ENCODE data around the gene GSN. TPM values are rescaled to one million over a fixed set of nuclear protein-coding genes. Genes with fewer than 3 reads are reported as not detected.
A peak's percentile ranks its signal among the peaks of the same experiment; 100 is the strongest.

The GSN gene
- total RNA-seq, 1 experiment from 2014 or later = 278 TPM

DNA sequence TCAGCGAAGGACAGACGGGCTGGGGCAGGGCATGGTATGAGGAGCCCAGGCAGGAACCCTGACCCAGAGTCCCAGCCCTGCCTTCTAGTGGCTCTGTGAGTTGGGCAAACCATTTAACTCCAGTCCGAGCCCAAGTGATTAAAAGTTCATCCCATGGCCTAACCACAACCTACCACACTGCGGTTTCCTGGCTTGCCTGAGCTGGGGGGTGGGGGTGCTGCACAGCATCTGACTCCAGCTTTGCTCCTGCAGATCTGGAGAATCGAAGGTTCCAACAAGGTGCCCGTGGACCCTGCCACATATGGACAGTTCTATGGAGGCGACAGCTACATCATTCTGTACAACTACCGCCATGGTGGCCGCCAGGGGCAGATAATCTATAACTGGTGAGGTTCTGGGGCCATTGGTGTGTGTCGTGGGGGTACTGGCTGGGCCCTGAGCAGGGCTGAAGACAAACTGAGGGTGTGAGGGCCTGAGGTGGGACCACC lies 53.1 kb downstream of the GSN start:
- no TSS peak for BruUV-seq (replicated peaks)
- ChIA-PET POLR2A (no interaction called here), CTCF (no interaction called here)
- Histone ChIP-seq H3K27me3 (ENCODE audit: control insufficient read depth, insufficient read depth, low read length) (no peaks in the 10 kb centered on the region), H3K4me3 (ENCODE audit: low read depth in 2 of 2, low read length in 2 of 2) (no peak overlapping the region), H3K9me3 (ENCODE audit: control insufficient read depth, insufficient read depth, low read depth, low read length) (no peaks in the 10 kb centered on the region), H3K36me3 (ENCODE audit: control insufficient read depth, insufficient read depth, low read length) (peaks cover 10% of the 10 kb centered on the region), H3K4me1 (ENCODE audit: control insufficient read depth, insufficient read depth, low read length) (peaks cover 6% of the 10 kb centered on the region; the same call in 1 of the 2 replicates), H3K27ac (ENCODE audit: low read length) (peak overlapping the region; percentile 36; the same call in 1 of the 2 replicates)
- TF ChIP-seq SIN3A (IDR thresholded peaks at IDR 0.05; ENCODE audit: borderline replicate concordance, insufficient read depth, low read depth, low read length) (no peak), POLR2AphosphoS5 (IDR thresholded peaks at IDR 0.05; ENCODE audit: low read depth, low read length) (no peak), TCF7L2 (IDR thresholded peaks at IDR 0.05; ENCODE audit: low read depth, low read length) (no peak)
- TF ChIP-seq, protein P1, sequence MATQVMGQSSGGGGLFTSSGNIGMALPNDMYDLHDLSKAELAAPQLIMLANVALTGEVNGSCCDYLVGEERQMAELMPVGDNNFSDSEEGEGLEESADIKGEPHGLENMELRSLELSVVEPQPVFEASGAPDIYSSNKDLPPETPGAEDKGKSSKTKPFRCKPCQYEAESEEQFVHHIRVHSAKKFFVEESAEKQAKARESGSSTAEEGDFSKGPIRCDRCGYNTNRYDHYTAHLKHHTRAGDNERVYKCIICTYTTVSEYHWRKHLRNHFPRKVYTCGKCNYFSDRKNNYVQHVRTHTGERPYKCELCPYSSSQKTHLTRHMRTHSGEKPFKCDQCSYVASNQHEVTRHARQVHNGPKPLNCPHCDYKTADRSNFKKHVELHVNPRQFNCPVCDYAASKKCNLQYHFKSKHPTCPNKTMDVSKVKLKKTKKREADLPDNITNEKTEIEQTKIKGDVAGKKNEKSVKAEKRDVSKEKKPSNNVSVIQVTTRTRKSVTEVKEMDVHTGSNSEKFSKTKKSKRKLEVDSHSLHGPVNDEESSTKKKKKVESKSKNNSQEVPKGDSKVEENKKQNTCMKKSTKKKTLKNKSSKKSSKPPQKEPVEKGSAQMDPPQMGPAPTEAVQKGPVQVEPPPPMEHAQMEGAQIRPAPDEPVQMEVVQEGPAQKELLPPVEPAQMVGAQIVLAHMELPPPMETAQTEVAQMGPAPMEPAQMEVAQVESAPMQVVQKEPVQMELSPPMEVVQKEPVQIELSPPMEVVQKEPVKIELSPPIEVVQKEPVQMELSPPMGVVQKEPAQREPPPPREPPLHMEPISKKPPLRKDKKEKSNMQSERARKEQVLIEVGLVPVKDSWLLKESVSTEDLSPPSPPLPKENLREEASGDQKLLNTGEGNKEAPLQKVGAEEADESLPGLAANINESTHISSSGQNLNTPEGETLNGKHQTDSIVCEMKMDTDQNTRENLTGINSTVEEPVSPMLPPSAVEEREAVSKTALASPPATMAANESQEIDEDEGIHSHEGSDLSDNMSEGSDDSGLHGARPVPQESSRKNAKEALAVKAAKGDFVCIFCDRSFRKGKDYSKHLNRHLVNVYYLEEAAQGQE (IDR thresholded peaks at IDR 0.05; ENCODE audit: insufficient read depth in 1 of 2, low read depth in 2 of 2, low read length in 1 of 2) = no peak
- TF ChIP-seq, protein P2, sequence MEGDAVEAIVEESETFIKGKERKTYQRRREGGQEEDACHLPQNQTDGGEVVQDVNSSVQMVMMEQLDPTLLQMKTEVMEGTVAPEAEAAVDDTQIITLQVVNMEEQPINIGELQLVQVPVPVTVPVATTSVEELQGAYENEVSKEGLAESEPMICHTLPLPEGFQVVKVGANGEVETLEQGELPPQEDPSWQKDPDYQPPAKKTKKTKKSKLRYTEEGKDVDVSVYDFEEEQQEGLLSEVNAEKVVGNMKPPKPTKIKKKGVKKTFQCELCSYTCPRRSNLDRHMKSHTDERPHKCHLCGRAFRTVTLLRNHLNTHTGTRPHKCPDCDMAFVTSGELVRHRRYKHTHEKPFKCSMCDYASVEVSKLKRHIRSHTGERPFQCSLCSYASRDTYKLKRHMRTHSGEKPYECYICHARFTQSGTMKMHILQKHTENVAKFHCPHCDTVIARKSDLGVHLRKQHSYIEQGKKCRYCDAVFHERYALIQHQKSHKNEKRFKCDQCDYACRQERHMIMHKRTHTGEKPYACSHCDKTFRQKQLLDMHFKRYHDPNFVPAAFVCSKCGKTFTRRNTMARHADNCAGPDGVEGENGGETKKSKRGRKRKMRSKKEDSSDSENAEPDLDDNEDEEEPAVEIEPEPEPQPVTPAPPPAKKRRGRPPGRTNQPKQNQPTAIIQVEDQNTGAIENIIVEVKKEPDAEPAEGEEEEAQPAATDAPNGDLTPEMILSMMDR (IDR thresholded peaks at IDR 0.05) = no peak
- DNase-seq (ENCODE audit: low read depth, low spot score) (no peak), ATAC-seq (no peak)
- in situ Hi-C loops (cut with HindIII; ENCODE audit: low pct_unique_long_range_greater_than_20kb, low sequenced_read_pairs) (no loop called here), intact Hi-C loops (cut with micrococcal nuclease; ENCODE audit: unreplicated experiment) (no loop called here)

DNA sequence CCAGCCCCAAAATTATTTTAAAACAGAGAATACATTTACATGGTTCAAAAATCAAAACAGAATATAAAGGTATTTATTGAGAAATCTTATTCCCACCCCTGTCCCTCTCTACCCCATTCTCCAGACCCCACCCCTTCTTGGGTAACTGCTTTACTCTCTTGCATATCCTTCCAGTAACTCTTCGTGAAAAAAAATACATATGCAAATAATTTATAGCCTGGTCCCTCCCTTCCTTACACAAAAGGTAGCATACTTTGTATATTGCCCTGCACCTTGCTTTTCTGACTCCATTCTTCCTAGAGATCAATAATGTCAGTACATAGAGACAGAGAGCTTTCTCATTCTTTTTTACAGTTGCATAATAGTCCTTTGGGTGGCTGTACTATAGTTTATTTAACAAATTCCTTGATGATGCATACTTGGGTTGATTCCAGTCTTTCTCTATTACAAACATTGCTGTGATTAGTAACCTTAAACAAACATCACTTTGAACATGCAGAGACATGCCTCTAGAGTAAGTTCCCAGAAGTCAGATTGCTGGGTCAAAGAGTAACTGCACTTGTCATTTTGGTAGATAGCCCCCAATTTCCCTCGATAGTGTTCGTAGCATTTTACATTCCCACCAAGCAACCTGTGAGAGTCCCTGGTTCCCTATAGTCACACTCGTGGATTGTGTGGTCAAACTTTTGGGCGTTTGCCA lies 54.2 kb downstream of the GSN start:
- H3K27ac ChIP-seq (ENCODE audit: low read length) = peak overlapping the region; percentile 48; the same call in 1 of the 2 replicates
- in situ Hi-C loops (cut with HindIII; ENCODE audit: low pct_unique_long_range_greater_than_20kb, low sequenced_read_pairs) = no loop called here
- no peaks in the 10 kb centered on the region for H3K9me3 ChIP-seq (ENCODE audit: control insufficient read depth, insufficient read depth, low read depth, low read length)
- intact Hi-C loops (cut with micrococcal nuclease; ENCODE audit: unreplicated experiment) = no loop called here
- DNase-seq (ENCODE audit: low read depth, low spot score) = peak; percentile 89
- ChIA-PET POLR2A (no interaction called here), CTCF (no interaction called here)
- H3K27me3 ChIP-seq (ENCODE audit: control insufficient read depth, insufficient read depth, low read length) = no peaks in the 10 kb centered on the region
- no TSS peak for BruUV-seq (replicated peaks)
- peaks cover 9% of the 10 kb centered on the region for H3K36me3 ChIP-seq (ENCODE audit: control insufficient read depth, insufficient read depth, low read length)
- H3K4me1 ChIP-seq (ENCODE audit: control insufficient read depth, insufficient read depth, low read length) = peaks cover 6% of the 10 kb centered on the region; the same call in 1 of the 2 replicates
- TF ChIP-seq SIN3A (IDR thresholded peaks at IDR 0.05; ENCODE audit: borderline replicate concordance, insufficient read depth, low read depth, low read length) = no peak
- TF ChIP-seq TCF7L2 (IDR thresholded peaks at IDR 0.05; ENCODE audit: low read depth, low read length) = no peak
- no peak for TF ChIP-seq POLR2AphosphoS5 (IDR thresholded peaks at IDR 0.05; ENCODE audit: low read depth, low read length)
- TF ChIP-seq, protein P2 (IDR thresholded peaks at IDR 0.05) = no peak
- TF ChIP-seq, protein P1 (IDR thresholded peaks at IDR 0.05; ENCODE audit: insufficient read depth in 1 of 2, low read depth in 2 of 2, low read length in 1 of 2) = no peak
- peak; percentile 75 for ATAC-seq
- no peak overlapping the region for H3K4me3 ChIP-seq (ENCODE audit: low read depth in 2 of 2, low read length in 2 of 2)
